ENCODE results near the gene ANKRD13A.

ANKRD13A gene

DNA sequence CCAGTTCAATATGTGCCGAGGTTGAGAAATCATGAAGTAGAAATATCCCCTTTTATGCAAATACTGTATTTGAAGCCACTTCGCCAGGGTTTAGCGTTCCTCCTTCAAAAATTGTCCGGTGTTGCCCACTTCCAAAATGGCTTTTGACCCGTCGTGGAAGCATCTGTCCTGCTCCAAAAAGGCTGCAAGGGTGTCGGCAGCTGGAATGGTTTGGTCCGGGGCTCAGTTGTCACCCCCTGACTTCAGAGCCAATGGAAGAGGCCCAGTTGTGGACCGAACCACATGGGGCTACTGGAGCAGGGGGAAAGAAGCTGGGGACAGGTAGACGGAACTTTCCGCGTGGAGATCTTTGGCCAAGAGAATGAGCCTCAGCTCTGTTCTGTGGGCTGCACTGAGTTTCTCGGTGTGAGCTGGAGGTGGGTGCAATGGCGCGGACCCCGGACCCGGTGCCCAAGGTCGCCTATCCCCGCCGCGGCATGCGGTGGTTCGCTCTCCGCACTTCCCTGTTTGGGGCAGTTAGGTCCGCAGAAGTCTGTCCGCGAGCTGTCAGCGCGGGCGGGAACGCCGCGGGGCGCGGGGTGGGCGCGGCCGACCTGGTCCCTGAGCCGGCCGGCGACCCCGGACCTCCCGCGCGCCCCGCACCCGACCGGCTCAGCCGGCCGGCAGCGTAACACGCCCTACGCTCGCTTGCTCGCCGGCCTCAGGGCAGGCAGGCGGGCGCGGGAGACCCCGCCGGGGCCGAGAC is at the start of gene ANKRD13A:
ANKRD13A (plus strand) TSS at position 527 of the 745 bp plus-strand sequence. CDS start 259 bp downstream, outside the sequence.
- peak; percentile 90 for DNase-seq

DNA sequence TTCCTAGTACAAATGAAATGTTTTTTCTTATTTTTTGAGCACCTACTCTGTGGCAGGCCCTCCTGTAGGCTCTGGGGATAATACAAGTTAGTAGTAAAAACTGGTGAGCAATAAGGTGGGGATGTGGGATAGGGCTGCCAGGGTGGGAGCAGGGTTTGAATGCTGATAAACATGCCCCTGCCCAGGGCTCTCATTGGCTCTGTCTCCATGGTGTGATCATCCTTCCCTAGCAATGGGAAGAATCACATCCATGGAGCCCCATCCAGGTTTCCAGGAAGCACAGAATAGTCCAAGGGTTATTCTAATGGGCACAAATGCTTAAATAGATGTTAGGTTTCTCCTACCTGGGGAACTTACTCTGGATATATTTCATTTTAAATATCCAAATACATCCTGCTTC is 48.6 kb upstream of the ANKRD13A start:
- no peak for DNase-seq

DNA sequence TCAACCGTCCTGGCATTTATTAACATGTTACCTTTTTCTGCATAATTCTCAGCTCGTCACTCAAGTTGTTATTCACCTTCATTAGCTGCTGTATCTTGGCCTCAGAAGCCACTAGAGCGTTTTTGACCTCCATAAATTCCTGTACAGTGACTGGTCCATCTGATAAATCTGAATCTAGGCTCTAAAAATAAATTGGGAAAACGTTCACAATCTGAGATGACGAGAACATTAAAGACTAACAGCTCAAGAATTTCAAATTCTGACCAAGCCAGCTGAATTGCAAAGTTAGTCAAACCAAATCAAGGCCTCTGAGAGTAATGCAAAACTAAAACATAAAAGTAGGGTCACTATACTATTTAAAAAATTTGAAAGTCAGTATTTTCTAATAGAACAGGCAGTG is 48.1 kb upstream of the ANKRD13A start:
- no peak for DNase-seq

DNA sequence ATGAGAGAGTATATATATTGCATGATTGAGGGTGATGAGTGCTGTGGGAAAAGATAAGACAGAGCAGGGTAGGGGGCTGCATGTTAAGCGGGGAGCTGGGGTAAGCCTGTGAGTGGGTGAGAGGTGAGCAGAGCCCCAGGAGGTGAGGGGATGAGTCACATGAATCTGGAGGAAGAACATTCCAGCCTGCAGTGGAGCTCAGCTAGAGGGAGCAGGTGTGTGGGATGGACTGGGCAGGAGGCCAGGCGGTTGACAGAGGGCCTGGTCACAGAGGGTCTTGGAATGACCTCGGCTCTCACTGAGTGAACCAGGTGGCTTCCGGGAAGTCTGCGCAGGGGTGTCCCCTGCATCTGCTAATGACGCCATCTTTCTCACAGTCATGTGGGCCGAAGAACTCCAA is 47.5 kb upstream of the ANKRD13A start:
- no peak for DNase-seq

DNA sequence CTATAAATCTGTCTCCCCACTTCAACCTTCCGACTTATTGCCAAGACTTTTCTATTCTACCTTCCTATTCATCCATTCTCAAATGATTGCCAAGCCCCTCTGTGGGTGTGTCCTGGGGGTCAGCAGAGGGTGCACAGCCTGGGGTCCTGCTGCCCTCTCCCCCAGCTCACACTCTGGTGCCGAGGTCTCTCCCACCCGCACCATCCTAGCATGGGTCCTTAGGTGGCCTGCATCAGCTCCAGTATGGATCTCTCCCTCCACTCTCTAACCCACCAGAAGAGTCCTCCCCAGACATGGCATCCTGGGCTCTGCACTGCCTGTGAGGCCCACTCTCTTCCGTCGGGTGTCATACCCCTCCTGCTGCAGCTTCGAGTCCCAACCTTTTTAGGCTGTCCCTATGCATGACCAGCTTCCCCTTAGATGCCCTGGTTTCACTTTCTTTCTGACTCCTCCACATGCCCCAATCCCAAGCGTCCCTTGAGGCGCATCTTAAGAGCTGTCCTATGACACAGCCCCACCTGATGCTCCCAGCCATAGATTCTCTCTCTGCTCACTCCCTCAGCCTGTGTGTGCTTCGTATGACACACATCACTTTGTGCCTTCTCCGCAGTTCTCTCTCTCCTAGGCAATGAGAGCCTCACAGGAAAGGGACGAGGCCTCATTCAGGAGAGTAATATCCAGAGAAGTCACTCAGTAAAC is 46.9 kb upstream of the ANKRD13A start:
- DNase-seq, result no peak

DNA sequence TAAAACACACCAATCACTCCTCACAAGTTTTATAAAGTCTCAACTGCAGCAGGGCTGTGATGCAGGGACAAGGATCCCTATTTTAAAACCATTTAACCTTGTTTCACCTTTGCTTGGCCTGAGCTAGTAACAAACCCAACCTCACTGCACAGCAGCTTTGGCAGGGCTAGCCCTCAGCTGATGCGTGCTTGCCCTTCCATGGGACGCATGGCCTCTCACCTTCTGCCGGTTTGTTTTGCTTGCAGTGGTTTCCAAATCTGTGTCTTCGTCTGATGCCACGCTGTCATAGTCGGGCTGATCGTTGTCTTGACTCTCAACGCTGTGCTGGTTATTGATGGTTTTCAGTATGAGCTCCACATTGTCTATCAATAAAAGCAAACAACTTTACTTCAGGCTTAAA is 46.4 kb upstream of the ANKRD13A start:
- DNase-seq, result no peak

DNA sequence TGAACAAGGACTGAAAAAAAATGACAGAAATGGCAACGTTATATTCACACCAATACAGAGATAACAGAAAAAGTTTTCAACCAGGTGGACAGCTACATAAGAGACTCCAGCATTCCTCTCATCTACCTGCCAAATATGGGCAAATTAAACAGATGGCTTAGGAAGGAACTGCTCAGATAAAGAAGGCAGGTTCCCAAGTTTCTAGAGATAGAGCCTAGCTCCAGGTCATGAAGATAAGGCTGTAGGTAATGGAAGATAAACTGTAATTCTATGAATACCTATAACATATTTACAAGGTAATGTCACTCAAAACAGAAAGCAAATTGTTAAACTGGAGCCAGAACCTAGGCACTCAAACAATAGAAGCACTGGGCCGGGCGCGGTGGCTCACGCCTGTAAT is 45.6 kb upstream of the ANKRD13A start:
- no peak for DNase-seq

DNA sequence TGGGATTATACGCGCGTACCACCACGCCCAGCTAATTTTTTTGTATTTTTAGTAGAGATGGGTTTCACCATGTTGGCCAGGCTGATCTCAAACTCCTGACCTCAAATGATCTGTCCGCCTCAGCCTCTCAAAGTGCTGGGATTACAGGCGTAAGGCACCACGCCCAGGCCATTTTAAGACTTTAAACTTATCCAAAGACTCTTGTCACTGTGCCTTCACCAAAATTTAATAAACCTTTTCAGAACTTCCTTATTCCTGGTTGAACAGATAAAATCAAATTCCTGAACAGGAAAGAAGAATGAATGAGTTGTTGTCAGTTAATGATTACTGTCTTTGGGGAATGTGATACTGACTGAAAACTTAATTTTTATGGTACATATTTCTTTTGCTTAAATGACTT is 40.9 kb upstream of the ANKRD13A start:
- no peak for DNase-seq

DNA sequence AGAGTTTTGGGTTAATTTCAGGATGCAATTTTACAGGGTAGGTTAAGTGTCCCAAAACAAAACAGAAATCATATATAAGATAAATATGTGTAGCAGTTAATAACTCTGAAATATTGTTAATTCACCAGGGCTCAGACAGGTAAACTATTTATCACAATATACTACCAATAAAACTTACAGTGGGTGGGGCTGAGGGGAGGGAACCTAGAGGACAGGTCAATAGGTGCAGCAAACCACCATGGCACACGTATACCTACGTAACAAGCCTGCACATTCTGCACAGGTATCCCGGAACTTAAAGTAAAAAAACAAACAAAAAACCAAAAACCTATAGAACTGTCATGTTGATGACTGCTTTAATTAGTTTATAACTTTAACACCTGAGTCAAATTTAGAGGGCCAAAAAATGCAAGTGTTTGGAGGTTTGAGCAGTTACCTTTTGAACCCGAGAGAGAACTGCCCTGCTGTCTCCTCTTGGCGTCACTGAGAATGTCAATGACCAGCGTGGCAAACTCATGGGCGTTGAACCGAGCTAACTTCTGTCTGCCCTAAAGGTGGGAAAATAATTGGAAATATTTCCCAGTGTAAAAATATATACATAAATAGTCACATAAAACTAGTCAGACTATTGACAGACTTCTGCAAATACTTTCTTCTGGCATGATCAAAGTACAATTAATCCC is 39.7 kb upstream of the ANKRD13A start:
- DNase-seq, result no peak

DNA sequence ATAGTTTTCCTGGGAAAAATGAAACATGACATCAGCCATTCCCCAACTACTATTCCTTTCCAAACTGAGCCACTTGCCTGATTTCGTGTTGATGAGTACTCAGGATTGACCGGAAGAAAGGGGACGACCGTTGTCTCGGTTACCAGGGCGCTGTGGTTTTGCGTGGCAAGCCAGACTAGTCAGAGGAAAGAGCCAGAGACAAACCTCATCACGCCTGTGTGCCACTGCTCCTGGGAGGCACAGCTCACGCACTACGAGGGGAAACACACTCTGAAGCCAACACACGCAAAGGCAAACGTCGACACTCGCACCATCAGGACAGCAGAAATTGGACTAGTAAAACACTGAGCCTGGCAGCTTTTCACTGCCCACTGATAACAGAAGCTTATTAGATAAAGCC is 38.0 kb upstream of the ANKRD13A start:
- DNase-seq, result no peak

DNA sequence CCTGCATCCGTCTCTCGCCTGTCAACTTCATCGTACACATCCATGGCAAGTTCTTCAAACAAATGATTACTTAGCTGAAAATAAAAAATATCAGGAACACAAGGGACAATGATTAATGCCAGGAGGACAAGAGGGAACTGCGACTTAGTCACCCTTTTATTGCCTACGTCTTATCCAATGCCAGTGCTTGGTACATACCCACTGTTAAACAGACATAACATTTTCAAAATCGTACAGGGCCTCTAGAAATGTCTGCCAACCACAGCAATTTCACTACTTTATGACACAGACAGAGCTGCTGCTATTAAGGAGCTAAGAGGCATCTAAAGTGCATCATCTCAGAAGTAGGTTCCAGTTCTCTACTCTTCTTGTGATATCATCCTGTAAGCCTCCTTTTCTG is 37.6 kb upstream of the ANKRD13A start:
- no peak for DNase-seq

DNA sequence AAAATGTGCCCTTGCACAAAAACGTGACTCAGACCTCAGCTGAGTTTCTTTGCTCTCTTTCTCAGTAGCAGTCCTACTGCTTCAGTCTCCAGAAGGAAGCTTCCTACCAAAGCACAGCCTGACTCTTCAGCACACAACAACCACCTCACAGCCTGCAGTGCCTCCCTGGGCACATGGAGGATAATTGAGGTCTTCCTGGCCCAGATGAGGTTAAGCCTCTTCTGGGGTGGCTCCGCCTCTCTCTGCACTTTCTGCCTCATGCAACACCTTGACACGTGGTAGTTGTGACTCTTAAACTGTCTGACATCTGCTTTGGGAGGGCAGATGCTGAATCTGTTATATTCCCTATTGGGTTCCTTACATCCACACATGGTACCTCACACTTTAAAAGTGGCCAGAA is 36.8 kb upstream of the ANKRD13A start:
- DNase-seq, result no peak

DNA sequence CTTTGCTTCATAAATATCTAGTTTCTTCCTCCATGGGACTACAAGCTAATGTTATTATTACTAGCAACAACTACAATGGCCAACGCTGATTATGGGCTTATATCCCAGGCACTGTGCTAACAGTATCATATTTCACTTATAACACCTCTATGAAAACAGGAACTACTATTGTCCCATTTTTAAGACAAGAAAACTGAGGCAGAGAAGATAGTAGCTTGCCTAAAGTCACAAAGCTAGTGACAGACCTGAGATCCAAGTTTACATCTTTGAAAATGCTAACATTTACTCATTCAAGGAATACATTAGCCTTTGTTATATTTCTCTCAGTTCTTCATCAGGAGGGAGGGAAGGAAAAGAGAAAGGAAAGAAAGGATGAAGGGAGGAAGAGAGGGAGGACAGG is 35.9 kb upstream of the ANKRD13A start:
- DNase-seq, result no peak

DNA sequence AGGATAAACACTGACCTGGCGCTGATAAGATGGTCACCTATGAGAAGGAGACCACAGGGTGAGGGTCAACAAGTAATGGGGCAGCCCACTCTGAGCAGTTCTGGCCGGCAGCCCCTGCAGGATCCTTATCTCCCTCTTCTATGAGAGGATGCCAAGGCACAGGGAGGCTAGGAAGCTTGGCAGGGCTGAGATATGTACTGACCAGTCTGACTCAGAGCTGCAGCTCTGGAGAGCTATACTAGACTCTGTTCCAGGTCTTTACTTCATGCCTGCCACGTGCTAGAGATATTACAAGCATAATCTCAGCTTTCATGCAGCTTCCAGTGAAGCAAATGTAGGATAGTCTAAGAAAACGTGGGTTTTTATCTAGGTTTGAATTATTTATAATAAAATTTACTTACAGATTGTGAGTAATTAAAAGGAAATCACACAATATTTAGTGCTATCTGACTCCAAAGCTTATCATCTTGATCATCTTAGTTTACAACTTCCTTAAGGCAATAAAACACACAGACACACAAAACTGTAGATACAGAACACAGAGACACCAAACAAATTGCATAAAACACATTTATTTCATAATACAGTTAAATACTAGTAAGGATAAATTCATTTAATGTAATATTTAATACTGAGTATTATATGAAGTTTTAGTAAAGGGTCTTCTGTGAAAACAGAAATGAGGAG is 35.3 kb upstream of the ANKRD13A start:
- no peak for DNase-seq

DNA sequence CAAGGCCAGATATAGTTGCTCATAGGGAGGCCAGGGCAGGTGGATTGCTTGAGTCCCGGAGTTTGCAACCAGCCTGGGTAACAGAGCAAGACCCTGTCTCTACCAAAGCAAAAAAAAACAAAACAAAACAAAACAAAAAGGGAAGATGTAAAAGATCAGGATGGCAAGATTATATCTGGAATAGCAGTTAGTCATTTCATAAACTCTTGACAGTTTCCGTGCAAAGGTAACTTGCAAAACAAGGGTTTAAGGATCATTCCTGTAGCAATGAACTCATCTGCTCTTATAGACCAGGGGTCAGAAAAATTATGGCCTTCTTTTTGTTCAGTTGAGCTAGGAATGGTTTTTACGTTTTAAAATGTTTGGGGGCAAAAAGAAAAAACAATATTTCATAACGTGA is 32.7 kb upstream of the ANKRD13A start:
- DNase-seq, result no peak

DNA sequence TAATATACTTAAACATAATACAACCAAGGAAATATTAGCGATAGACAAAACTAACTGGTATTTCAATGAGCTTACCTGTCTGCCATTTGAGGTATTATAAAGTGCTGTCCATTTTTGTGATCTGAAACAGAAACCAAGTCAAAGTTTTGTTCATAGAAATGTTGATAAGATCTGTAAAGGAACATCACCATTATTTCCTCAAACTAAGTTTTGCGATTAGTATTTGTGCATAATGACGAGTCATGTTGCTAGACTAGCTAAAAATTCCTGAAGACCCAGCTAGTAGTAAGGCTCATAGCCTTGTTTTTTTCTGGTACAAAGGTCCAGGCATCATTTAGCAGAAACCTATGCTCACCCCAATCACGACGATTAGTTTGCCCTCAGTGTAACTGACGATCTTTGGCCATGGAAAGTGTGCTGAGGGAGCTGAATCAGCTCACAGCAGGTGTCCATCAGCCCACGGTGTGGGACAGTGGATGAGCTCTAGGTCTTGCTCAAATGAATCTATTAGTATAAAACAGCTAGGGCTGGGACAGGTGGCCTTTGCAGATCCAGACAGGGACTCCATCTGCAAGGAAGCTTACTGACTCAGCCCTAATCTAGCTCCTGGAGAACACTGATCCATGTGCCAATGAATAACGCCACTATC is 31.7 kb upstream of the ANKRD13A start:
- DNase-seq, result no peak

DNA sequence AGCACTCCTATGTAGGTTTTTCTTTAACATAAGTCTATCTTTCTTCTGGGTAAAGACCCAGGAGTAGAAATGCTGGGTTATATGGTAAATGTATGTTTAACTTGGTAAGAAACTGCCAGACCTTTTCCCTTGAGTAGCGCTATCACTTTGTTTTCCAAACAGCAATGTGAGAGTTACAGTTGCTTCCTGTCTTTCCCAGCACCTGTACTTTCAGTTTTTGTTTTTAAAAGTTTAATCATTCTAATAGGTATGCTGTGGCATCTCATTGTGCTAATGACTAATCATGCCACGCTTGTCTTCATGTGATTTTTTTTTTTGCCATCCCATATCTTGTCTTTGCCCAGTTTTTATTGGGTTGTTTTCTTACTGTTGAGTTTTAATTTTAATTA is 31.2 kb upstream of the ANKRD13A start:
- no peak for DNase-seq

DNA sequence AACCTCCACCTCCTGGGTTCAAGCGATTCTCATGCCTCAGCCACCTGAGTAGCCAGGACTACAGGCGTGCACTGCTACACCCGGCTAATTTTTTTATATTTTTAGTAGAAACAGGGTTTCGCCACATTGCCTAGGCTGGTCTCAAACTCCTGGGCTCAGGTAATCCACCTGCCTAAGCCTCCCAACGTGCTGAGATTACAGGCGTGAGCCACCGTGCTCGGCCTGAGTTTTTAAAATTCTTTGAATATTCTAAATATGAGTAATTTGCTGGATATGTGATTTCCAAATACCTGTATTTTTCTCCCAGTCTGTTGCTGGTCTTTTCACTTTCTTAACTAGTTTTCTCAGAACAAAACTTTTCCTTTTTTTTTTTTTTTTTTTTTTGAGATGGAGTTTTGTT is 30.4 kb upstream of the ANKRD13A start:
- DNase-seq, result no peak

DNA sequence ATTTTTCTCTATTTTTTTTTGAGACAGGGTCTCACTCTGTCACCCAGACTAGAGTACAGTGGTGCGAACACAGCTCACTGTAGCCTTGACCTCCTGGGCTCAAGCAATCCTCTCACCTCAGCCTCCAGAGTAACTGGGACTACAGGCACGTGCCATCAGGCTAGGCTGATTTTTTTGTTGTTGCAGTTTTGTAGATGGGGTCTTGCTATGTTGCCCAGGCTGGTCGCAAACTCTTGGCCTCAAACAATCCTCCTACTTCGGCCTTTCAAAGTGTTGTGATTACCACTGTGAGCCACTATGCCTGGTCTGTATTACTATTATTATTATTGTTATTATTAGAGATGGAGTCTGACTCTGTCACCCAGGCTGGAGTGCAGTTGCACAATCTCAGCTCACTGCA is 26.4 kb upstream of the ANKRD13A start:
- DNase-seq, result no peak

DNA sequence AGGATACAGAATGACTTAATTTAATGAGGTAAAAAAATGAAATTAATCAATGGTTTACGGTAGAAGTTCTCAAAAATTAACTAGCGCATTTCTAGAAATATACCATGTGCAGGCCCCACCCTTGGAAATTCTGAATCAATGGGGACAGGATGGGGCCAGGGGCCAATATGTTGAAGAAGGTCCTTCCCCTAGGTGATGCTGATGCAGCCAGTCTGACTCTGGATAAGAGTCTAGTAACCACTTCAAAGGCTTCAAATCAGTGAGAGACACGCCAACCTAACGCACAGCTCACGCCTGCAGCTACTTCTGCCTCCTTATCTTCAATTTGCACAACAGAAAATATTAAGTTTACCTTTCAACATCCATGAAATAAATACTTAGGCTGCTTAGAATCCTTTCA is 17.9 kb upstream of the ANKRD13A start:
- peak; percentile 82 for DNase-seq

DNA sequence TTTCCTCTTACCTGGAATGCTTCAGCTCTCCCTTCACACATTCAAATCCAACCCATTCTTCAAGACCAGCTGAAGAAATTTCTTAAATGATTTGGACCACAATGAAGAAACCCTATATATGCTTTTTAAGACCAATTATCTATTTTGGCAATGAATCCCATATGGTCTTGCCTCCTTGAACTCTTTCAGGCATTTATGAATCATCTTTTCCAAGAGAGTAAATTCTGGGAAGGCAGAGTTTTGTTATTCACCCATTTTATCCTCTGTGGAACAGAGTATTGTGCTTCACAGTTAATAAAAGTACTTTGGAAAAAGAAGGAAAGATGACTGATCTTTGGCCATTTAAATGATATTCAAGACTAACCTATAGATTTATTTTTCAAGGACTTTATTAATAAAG is 17.0 kb upstream of the ANKRD13A start:
- DNase-seq, result no peak

DNA sequence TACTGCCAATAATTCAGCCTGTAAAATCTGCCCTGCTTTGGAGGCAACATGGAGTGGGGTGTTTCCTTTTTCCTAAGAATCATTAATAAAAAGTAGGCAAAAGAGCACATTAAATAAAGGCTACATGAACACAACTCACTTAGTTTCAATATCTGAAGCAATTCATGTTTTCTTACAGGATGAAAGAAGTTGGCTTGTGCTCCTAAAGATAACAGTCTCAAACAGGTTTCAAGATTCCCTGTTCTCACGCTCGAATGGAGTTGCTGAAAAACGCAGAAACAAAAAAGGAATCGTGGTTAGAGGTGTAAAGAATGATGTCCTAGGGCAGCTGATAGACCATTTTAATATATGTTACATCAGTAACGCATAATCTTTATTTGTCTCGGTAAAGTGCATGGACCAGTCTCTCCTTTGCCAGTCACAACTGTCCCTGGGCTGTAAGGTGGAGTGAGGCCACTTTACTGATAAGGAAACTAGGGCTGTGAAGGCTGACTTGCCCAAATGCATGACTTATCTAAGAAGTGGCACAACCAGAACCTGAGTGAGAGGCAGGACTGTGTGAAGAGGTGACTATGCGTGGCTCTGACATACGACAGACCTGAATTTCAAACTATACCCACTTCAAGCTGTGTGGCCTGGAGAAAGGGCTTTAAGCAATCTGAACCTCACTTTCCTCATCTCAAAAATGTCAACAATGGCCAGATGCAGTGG is 15.6 kb upstream of the ANKRD13A start:
- no peak for DNase-seq

All from stimulated activated CD4-positive, alpha-beta T cell treated with anti-CD3 and anti-CD28 coated beads, Interleukin-15, amount 100 ng/mL, for 24 hours (primary cell).